Fibroblast of pulmonary artery (primary cell): Measurements from ENCODE around the gene PTBP1.

Experiments
- DNase-seq: peaks from one replicate; pipeline ENCODE4 v3.0.0-alpha.2; 2010; ENCODE audit warnings: low read depth
- H3K4me3 ChIP-seq: replicated peaks from 2 replicates; pipeline ENCODE4 v1.5.1; 2011; ENCODE audit warnings: low read depth, mild to moderate bottlenecking, control low read depth, low read length, moderate library complexity
- CTCF ChIP-seq: IDR thresholded peaks from 2 replicates; pipeline ENCODE4 v1.5.1; 2011; ENCODE audit warnings: mild to moderate bottlenecking, control low read depth, low read length, inconsistent platforms; ENCODE audit errors: missing control alignments

Gene PTBP1

DNA sequence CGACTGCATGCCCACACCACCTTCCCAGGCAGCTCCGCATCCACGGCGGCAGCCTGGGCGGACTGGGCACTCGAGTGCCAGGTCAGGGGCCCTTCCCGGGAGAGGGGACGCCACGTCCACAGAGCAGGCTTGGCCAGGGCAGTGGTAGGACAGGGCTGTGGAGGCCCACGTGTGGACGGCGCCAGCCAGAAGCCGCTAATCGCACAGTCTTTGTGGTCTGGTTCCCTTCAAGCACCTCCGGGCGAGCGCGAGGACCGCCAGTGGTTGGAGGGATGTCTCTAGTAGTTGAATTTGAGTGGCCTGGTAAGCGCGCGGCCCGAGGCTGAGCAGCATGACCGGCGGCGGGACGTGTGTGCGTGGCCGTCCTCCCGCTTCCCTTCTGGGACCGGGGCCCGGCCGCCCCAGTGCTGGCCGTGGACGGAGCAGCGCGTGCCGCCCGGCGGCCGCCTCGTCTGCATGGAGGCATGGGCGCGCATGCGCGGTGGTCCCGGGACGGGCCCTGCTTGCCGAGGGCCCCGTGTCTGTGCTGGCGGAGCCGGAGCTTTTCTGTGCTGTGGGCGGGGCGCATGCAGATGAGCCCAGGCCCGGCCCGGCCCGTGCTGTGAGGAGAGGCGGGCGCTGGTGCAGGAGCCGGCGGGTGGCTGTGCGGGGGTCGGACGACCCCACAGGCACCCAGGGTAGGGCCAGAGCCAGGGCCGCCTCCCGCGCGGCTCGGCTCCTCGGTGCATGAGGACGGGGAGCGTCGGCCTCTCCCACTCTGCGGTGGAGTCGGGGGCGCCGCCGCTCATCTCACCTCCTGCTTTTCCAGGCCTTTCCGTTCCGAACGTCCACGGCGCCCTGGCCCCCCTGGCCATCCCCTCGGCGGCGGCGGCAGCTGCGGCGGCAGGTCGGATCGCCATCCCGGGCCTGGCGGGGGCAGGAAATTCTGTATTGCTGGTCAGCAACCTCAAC lies 8.6 kb downstream of the PTBP1 start:
- TF ChIP-seq CTCF = no peak
- H3K4me3 ChIP-seq = no peak overlapping the region
- no peak for DNase-seq

- no peak overlapping the region for H3K4me3 ChIP-seq
- TF ChIP-seq CTCF = no peak
- DNase-seq = no peak
Observed at GRCh38 chr19:806815-807421, 9.7 kb downstream of the PTBP1 start.

- no peak overlapping the region for H3K4me3 ChIP-seq
- DNase-seq = no peak
- no peak for TF ChIP-seq CTCF
Observed at GRCh38 chr19:807627-808422, 10.6 kb downstream of the PTBP1 start.

- TF ChIP-seq CTCF = no peak
- H3K4me3 ChIP-seq = no peak overlapping the region
- no peak for DNase-seq
Observed at GRCh38 chr19:808423-808775, 11.1 kb downstream of the PTBP1 start.

GRCh38 chr19:810077-810855 lies 13.0 kb downstream of the PTBP1 start:
- no peak overlapping the region for H3K4me3 ChIP-seq
- TF ChIP-seq CTCF = no peak
- DNase-seq = no peak

DNA sequence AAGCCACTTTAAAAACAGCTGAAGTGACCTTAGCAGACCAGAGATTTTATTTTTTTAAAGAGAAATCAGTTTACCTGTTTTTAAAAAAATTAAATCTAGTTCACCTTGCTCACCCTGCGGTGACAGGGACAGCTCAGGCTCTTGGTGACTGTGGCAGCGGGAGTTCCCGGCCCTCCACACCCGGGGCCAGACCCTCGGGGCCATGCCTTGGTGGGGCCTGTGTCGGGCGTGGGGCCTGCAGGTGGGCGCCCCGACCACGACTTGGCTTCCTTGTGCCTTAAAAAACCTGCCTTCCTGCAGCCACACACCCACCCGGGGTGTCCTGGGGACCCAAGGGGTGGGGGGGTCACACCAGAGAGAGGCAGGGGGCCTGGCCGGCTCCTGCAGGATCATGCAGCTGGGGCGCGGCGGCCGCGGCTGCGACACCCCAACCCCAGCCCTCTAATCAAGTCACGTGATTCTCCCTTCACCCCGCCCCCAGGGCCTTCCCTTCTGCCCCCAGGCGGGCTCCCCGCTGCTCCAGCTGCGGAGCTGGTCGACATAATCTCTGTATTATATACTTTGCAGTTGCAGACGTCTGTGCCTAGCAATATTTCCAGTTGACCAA lies 13.7 kb downstream of the PTBP1 start:
- no peak overlapping the region for H3K4me3 ChIP-seq
- no peak for TF ChIP-seq CTCF
- no peak for DNase-seq
